Measurements from ENCODE around the gene FCRL1. TPM values are rescaled to one million over a fixed set of nuclear protein-coding genes. Genes with fewer than 3 reads are reported as not detected.

FCRL1 gene
- total and polyA plus RNA-seq, 2 of the 8 experiments (the other 6 are each of a cell fraction or from before 2014, with no cell fraction given), result not detected

- TF ChIP-seq MAFK (IDR thresholded peaks at IDR 0.05; ENCODE audit: low read depth, low read length) (no peak), CBX8 (IDR thresholded peaks at IDR 0.05; ENCODE audit: borderline replicate concordance, low read depth, low read length) (no peak), PHF8 (conservative IDR thresholded peaks at IDR 0.05; ENCODE audit: low read depth, low read length) (no peak)
Measured at GRCh38 chr1:157784801-157785200, 35.1 kb downstream of the FCRL1 start (continued).

All from H1 (cell line).